Suprapubic skin (tissue), 4 donors: ENCODE results near the gene CGNL1. TPM values are rescaled to one million over a fixed set of nuclear protein-coding genes. Genes with fewer than 3 reads are reported as not detected.

Experiments used
- DNase-seq, 2 donors: peaks; one replicate each; pipeline ENCODE4 v3.0.0-alpha.2; 2019; ENCODE audit warnings: low spot score in 2 of 2
- H3K27ac ChIP-seq: fragments of 200-600 bp; sonication (generic); one replicate; pipeline ENCODE4 v1.5.1; 2019
- H3K27me3 ChIP-seq: fragments of 200-600 bp; sonication (generic); one replicate; pipeline ENCODE4 v1.5.1; 2019
- H3K36me3 ChIP-seq: fragments of 200-600 bp; sonication (generic); one replicate; pipeline ENCODE4 v1.5.1; 2019
- H3K4me1 ChIP-seq: fragments of 200-600 bp; sonication (generic); one replicate; pipeline ENCODE4 v1.5.1; 2019
- H3K4me3 ChIP-seq: fragments of 200-600 bp; sonication (generic); one replicate; pipeline ENCODE4 v1.5.1; 2019; ENCODE audit warnings: mild to moderate bottlenecking
- H3K9me3 ChIP-seq: fragments of 200-600 bp; sonication (generic); one replicate; pipeline ENCODE4 v1.5.1; 2019
- EP300 ChIP-seq: sonication (generic); formaldehyde crosslinking; IDR thresholded peaks from one replicate; pipeline ENCODE4 v1.6.1; 2017; ENCODE audit warnings: antibody characterized with exemption
- POLR2A ChIP-seq, 2 donors: fragments of 450-650 bp; IDR thresholded peaks; one replicate each; pipeline ENCODE4 v1.6.1; 2017; ENCODE audit warnings: antibody characterized with exemption in 2 of 2, mild to moderate bottlenecking in 2 of 2, moderate library complexity in 2 of 2
- POLR2AphosphoS5 ChIP-seq, 3 donors: sonication (generic); formaldehyde crosslinking; IDR thresholded peaks; one replicate each; pipeline ENCODE4 v1.6.1; 2017; ENCODE audit warnings: antibody characterized with exemption in 3 of 3
- WGBS: methylation state at CpG from one replicate; pipeline ENCODE4 v1.1.5; 2018; 5-methylcytosine and 5-hydroxymethylcytosine counted together
- total RNA-seq, 4 donors: library from RNA; depleted of rRNA; stranded (reverse); fragments of >200 nt; gene quantifications; one replicate each; pipeline ENCODE4 v1.1.0, GENCODE V29; 2016
- TF ChIP-seq, protein P1 (sequence below), 2 donors: fragments of 200-600 bp in 1 of 2; fragments of 450-650 bp in 1 of 2; sonication (generic) in 1 of 2; IDR thresholded peaks; one replicate each; pipeline ENCODE4 v1.5.1; 2016 to 2019; ENCODE audit warnings: antibody characterized with exemption in 2 of 2, mild to moderate bottlenecking in 1 of 2, moderate library complexity in 1 of 2

Gene CGNL1
- total RNA-seq, 4 donors from 2014 or later = 7.1 to 27.0 (median 14.2) TPM

DNA sequence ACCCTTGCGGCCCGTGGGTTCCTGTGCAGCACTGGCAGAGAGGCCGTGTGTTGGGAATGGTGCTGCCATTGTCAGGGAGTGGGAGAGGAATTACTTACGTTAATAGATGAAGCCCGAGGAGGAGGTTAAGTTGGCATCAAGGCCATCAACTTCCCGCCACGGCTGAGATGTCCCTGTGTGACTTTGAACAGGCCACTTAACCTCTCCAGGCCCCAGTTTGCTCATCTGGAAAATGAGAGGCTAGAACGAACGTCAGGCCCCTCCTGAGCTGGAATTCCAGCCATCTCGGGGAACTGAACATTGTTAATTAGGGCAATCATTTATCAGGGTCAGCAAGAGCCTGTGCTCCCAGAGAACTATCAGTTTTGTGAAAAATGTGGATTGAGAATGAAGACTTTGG lies 124.0 kb downstream of the CGNL1 start:
- Histone ChIP-seq H3K27me3 (no peaks in the 10 kb centered on the region), H3K9me3 (no peaks in the 10 kb centered on the region), H3K4me3 (no peak overlapping the region), H3K27ac (no peak overlapping the region), H3K36me3 (no peaks in the 10 kb centered on the region), H3K4me1 (peaks cover 51% of the 10 kb centered on the region)
- 80% methylated on average over 10 of the region's 10 CpGs for WGBS
- no peak for TF ChIP-seq POLR2AphosphoS5 (IDR thresholded peaks at IDR 0.05)
- TF ChIP-seq POLR2A (IDR thresholded peaks at IDR 0.05) = no peak
- TF ChIP-seq, protein P1, sequence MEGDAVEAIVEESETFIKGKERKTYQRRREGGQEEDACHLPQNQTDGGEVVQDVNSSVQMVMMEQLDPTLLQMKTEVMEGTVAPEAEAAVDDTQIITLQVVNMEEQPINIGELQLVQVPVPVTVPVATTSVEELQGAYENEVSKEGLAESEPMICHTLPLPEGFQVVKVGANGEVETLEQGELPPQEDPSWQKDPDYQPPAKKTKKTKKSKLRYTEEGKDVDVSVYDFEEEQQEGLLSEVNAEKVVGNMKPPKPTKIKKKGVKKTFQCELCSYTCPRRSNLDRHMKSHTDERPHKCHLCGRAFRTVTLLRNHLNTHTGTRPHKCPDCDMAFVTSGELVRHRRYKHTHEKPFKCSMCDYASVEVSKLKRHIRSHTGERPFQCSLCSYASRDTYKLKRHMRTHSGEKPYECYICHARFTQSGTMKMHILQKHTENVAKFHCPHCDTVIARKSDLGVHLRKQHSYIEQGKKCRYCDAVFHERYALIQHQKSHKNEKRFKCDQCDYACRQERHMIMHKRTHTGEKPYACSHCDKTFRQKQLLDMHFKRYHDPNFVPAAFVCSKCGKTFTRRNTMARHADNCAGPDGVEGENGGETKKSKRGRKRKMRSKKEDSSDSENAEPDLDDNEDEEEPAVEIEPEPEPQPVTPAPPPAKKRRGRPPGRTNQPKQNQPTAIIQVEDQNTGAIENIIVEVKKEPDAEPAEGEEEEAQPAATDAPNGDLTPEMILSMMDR (IDR thresholded peaks at IDR 0.05) = no peak
- no peak for TF ChIP-seq EP300
- no peak for DNase-seq

DNA sequence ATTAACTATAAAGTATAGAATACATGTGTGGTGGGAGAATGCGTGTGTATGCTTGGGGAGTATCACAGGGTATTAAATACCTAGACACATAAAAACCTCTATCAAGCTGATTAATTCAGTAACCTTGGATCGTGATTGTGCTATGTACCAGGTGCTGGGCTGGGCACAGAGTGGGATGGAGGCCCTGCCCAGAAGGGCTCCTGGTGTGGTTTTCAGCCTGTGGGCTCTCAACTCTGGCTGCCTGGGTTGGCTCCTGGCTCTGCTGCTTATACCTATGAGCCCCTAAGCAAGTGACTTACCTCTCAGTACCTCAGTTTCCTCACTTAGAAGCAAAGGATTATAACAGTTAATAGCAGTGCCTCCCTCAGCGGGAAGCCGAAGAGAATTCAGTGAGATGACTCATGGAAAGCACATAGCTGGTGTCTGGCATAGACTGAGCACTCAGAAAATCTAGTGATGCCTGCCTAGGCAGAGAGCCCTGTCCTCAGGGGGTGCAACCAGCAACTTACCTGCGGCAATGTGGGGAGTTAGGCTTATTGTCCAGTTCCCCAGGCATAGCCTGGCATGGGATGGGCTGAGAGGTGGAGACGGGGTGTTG lies 124.8 kb downstream of the CGNL1 start:
- Histone ChIP-seq H3K9me3 (no peaks in the 10 kb centered on the region), H3K27ac (peak overlapping the region; percentile 47), H3K4me3 (no peak overlapping the region), H3K27me3 (no peaks in the 10 kb centered on the region), H3K36me3 (no peaks in the 10 kb centered on the region), H3K4me1 (peaks cover 55% of the 10 kb centered on the region)
- TF ChIP-seq POLR2AphosphoS5 (IDR thresholded peaks at IDR 0.05) (no peak), POLR2A (IDR thresholded peaks at IDR 0.05) (no peak), EP300 (no peak)
- TF ChIP-seq, protein P1 (IDR thresholded peaks at IDR 0.05) = no peak
- DNase-seq = no peak
- WGBS = 43% methylated on average over 6 of the region's 6 CpGs

DNA sequence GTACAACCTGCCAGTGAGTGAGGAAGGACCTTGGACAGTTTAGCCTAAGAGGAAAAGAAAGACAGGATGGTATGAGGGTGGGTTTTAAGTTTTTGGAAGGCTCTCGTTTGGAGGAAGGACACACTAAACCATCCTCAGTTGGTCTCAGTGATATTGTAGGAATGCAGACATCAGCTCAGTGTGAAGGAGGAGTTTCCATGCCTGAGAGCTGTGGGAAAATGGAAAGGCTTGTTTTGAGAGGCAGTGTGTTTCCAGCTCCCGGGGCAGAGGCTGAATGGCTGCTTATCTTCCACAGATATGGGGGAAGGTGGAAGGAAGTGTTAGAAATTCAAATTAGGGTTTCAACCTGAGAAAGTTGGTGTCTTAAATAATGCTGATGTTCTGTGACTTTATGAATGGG lies 125.8 kb downstream of the CGNL1 start:
- peaks cover 54% of the 10 kb centered on the region for H3K4me1 ChIP-seq
- TF ChIP-seq, protein P1 (IDR thresholded peaks at IDR 0.05) = no peak
- TF ChIP-seq POLR2A (IDR thresholded peaks at IDR 0.05) (no peak), POLR2AphosphoS5 (IDR thresholded peaks at IDR 0.05) (no peak), EP300 (no peak)
- no peak for DNase-seq
- H3K27me3 ChIP-seq = no peaks in the 10 kb centered on the region
- no peaks in the 10 kb centered on the region for H3K9me3 ChIP-seq
- no peak overlapping the region for H3K27ac ChIP-seq
- no peak overlapping the region for H3K4me3 ChIP-seq
- H3K36me3 ChIP-seq = no peaks in the 10 kb centered on the region
- 43% methylated on average over 2 of the region's 2 CpGs for WGBS

- Histone ChIP-seq H3K4me1 (peaks cover 59% of the 10 kb centered on the region), H3K36me3 (no peaks in the 10 kb centered on the region), H3K9me3 (no peaks in the 10 kb centered on the region), H3K27ac (peak overlapping the region; percentile 14), H3K4me3 (no peak overlapping the region), H3K27me3 (no peaks in the 10 kb centered on the region)
- TF ChIP-seq EP300 = no peak
- no peak for TF ChIP-seq POLR2A (IDR thresholded peaks at IDR 0.05)
- TF ChIP-seq POLR2AphosphoS5 (IDR thresholded peaks at IDR 0.05) = no peak
- TF ChIP-seq, protein P1 (IDR thresholded peaks at IDR 0.05) = no peak
- WGBS = 86% methylated on average over 6 of the region's 6 CpGs
- no peak for DNase-seq
Measured at GRCh38 chr15:57503051-57503702, 126.9 kb downstream of the CGNL1 start.

DNA sequence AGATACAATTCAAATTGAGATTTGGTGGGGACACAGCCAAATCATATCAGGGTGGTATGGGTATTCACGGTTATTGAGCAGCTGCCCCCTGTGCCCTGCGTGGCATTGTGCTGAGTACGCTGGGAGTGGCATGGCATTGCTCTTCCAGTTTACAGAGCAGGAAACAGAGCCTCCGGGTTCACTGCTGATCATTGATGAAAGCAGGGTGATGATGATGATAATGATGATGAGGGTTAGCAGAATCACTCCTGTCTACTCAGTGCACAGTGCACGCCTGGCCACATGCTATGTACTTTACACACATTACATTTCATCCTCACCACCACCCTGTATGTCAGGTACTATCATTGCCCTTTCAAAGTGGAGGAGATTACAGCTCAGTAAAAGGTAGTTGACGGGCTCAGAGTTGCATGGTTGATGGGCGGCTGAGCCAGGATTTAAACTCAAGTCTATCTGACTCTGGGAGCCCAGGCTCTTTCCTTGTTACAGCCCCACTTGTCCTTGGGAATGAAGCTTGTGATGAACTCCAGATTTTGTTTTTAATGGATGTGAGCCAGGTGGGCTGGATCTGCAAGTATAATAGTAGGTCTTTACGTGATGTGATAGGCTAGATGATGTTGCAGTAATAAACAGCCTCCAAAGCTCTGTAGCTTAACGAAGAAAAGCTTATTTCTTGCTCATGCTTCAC lies 127.8 kb downstream of the CGNL1 start:
- Histone ChIP-seq H3K27ac (peak overlapping the region; percentile 91), H3K9me3 (no peaks in the 10 kb centered on the region), H3K4me1 (peaks cover 68% of the 10 kb centered on the region), H3K27me3 (no peaks in the 10 kb centered on the region), H3K36me3 (no peaks in the 10 kb centered on the region), H3K4me3 (no peak overlapping the region)
- 79% methylated on average over 9 of the region's 9 CpGs for WGBS
- TF ChIP-seq EP300 = no peak
- TF ChIP-seq POLR2A (IDR thresholded peaks at IDR 0.05) = no peak
- TF ChIP-seq, protein P1 (IDR thresholded peaks at IDR 0.05) = no peak
- no peak for TF ChIP-seq POLR2AphosphoS5 (IDR thresholded peaks at IDR 0.05)
- no peak for DNase-seq
